ENCODE measurements around the gene TEDC2. TPM values are rescaled to one million over a fixed set of nuclear protein-coding genes. Genes with fewer than 3 reads are reported as not detected.
A peak's percentile ranks its signal among the peaks of the same experiment; 100 is the strongest.

TEDC2 gene
- total RNA-seq, 1 donor from 2014 or later = 29.1 TPM

DNA sequence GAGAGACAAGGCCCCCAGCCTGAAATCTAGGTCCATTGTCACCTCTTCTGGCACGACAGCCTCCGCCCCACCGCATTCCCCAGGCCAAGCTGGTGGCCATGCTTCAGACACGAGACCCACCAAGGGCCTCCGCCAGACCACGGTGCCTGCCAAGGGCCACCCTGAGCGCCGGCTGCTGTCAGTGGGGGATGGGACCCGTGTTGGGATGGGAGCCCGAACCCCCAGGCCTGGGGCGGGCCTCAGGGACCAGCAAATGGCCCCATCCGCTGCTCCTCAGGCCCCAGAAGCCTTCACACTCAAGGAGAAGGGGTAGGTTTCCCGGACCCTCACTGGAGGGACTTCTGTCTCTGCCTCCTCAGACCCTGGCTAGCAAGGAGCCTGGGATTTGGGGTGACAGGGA is 1.0 kb downstream of the TEDC2 start:
- Histone ChIP-seq H2AFZ (replicated peaks) (no peak overlapping the region), H3K4me1 (peaks cover 14% of the 10 kb centered on the region), H3K4me2 (peak overlapping the region; percentile 97), H3K4me3 (peak overlapping the region; percentile 79), H3K27ac (no peak overlapping the region), H4K20me1 (ENCODE audit: low read depth) (peaks cover 25% of the 10 kb centered on the region), H3K36me3 (no peaks in the 10 kb centered on the region), H3K9ac (peak overlapping the region; percentile 45), H3K9me3 (ENCODE audit: low read depth) (no peaks in the 10 kb centered on the region), H3F3A (ENCODE audit: low read depth) (peaks cover 54% of the 10 kb centered on the region), H3K79me2 (ENCODE audit: low read depth) (peaks cover 15% of the 10 kb centered on the region), H3K27me3 (no peaks in the 10 kb centered on the region)
- H3K27ac Mint-ChIP-seq = no peak overlapping the region
- TF ChIP-seq EZH2 (IDR thresholded peaks at IDR 0.05) (no peak), CTCF (IDR thresholded peaks at IDR 0.05) (no peak), EZH2phosphoT487 (IDR thresholded peaks at IDR 0.05) (no peak)
- no peak for DNase-seq (ENCODE audit: low spot score)
- H3K27me3 Mint-ChIP-seq (ENCODE audit: insufficient read depth, low read depth) = peaks cover 4% of the 10 kb centered on the region
- H3K9me3 Mint-ChIP-seq = peaks cover 2% of the 10 kb centered on the region
- peaks cover 7% of the 10 kb centered on the region for H3K4me1 Mint-ChIP-seq
- peaks cover 5% of the 10 kb centered on the region for H3K36me3 Mint-ChIP-seq
- H3K4me3 Mint-ChIP-seq = peak overlapping the region; percentile 83

DNA sequence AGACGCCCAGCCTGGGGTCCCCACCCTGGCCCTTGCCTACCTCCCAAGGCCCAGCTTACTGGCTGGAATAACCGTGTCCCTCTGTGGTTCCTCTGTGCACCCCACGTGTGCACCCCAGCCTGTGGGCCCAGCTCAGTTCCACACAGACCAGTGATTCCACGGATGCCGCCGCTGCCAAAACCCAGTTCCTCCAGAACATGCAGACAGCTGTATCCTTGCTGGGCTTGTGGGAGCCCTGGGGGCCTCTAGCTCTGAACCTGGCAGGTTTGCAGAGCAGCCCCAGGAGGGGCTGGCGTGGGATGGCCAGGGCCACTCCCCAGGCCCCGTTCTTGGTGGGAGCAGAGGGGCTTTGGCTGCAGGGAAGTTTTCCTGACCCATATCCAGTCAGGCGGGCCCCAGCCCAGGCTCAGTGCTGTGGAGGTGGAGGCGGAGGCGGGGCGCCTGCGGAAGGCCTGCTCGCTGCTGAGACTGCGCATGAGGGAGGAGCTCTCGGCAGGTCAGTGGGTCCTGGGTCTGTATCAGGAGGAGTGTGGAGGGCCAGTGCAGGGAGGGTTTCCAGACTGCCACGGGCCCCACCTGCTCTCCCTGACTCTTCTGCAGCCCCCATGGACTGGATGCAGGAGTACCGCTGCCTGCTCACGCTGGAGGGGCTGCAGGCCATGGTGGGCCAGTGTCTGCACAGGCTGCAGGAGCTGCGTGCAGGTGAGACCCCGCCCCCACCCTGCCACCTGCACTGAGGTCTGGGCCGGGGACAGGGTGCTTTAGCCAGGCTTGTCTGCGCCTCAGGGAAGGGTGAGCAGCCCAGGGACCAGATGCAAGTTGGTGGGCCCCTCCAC is 2.3 kb downstream of the TEDC2 start:
- H3K4me3 Mint-ChIP-seq = no peak overlapping the region
- Histone ChIP-seq H4K20me1 (ENCODE audit: low read depth) (peaks cover 29% of the 10 kb centered on the region), H3K4me3 (no peak overlapping the region), H3F3A (ENCODE audit: low read depth) (peaks cover 58% of the 10 kb centered on the region), H3K4me1 (peaks cover 14% of the 10 kb centered on the region), H2AFZ (replicated peaks) (no peak overlapping the region), H3K4me2 (no peak overlapping the region), H3K27me3 (no peaks in the 10 kb centered on the region), H3K27ac (no peak overlapping the region), H3K9ac (no peak overlapping the region), H3K36me3 (no peaks in the 10 kb centered on the region), H3K79me2 (ENCODE audit: low read depth) (peaks cover 15% of the 10 kb centered on the region), H3K9me3 (ENCODE audit: low read depth) (no peaks in the 10 kb centered on the region)
- H3K9me3 Mint-ChIP-seq = peaks cover 2% of the 10 kb centered on the region
- H3K36me3 Mint-ChIP-seq = peaks cover 5% of the 10 kb centered on the region
- DNase-seq (ENCODE audit: low spot score) = no peak
- H3K4me1 Mint-ChIP-seq = peaks cover 7% of the 10 kb centered on the region
- H3K27me3 Mint-ChIP-seq (ENCODE audit: insufficient read depth, low read depth) = peaks cover 7% of the 10 kb centered on the region
- no peak overlapping the region for H3K27ac Mint-ChIP-seq
- TF ChIP-seq CTCF (IDR thresholded peaks at IDR 0.05) (no peak), EZH2phosphoT487 (IDR thresholded peaks at IDR 0.05) (no peak), EZH2 (IDR thresholded peaks at IDR 0.05) (no peak)

- H3F3A ChIP-seq (ENCODE audit: low read depth) = peaks cover 53% of the 10 kb centered on the region
- Mint-ChIP-seq H3K36me3 (peaks cover 3% of the 10 kb centered on the region), H3K27ac (no peak overlapping the region), H3K9me3 (peaks cover 2% of the 10 kb centered on the region), H3K4me3 (no peak overlapping the region), H3K4me1 (peaks cover 8% of the 10 kb centered on the region), H3K27me3 (ENCODE audit: insufficient read depth, low read depth) (peaks cover 7% of the 10 kb centered on the region)
- no peaks in the 10 kb centered on the region for H3K27me3 ChIP-seq
- peaks cover 22% of the 10 kb centered on the region for H3K4me1 ChIP-seq
- peaks cover 15% of the 10 kb centered on the region for H3K79me2 ChIP-seq (ENCODE audit: low read depth)
- H3K9me3 ChIP-seq (ENCODE audit: low read depth) = no peaks in the 10 kb centered on the region
- no peak overlapping the region for H3K9ac ChIP-seq
- no peak overlapping the region for H3K4me3 ChIP-seq
- no peaks in the 10 kb centered on the region for H3K36me3 ChIP-seq
- TF ChIP-seq EZH2 (IDR thresholded peaks at IDR 0.05) = no peak
- no peak for TF ChIP-seq EZH2phosphoT487 (IDR thresholded peaks at IDR 0.05)
- TF ChIP-seq CTCF (IDR thresholded peaks at IDR 0.05) = no peak
- no peak overlapping the region for H3K4me2 ChIP-seq
- DNase-seq (ENCODE audit: low spot score) = no peak
- no peak overlapping the region for H2AFZ ChIP-seq (replicated peaks)
- H3K27ac ChIP-seq = no peak overlapping the region
- H4K20me1 ChIP-seq (ENCODE audit: low read depth) = peaks cover 22% of the 10 kb centered on the region
Measured at GRCh38 chr16:2464333-2464732, 4.4 kb downstream of the TEDC2 start.

Data from neural progenitor cell (in vitro differentiated cells).